Raji (cell line): ENCODE results near the gene CORO1C.

ENCODE experiments used
- POLR2A ChIP-seq: IDR thresholded peaks from 2 replicates; pipeline ENCODE4 v1.6.1; 2011; ENCODE audit warnings: low read depth, low read length, control low read depth; ENCODE audit not compliant: insufficient read depth

CORO1C gene

GRCh38 chr12:108633081-108633533, 98.2 kb downstream of the CORO1C start:
- TF ChIP-seq POLR2A = no peak

GRCh38 chr12:108630481-108631207, 100.7 kb downstream of the CORO1C start:
- no peak for TF ChIP-seq POLR2A

- no peak for TF ChIP-seq POLR2A
Observed at GRCh38 chr12:108629824-108630476, 101.4 kb downstream of the CORO1C start.

GRCh38 chr12:108629151-108629550, 102.2 kb downstream of the CORO1C start:
- TF ChIP-seq POLR2A = no peak

- no peak for TF ChIP-seq POLR2A
Observed at GRCh38 chr12:108627134-108627920, 104.0 kb downstream of the CORO1C start.

GRCh38 chr12:108625228-108625627, 106.1 kb downstream of the CORO1C start:
- no peak for TF ChIP-seq POLR2A

- no peak for TF ChIP-seq POLR2A
Observed at GRCh38 chr12:108623577-108623976, 107.7 kb downstream of the CORO1C start.

GRCh38 chr12:108622921-108623514, 108.3 kb downstream of the CORO1C start:
- TF ChIP-seq POLR2A = no peak

GRCh38 chr12:108622421-108622820, 108.9 kb downstream of the CORO1C start:
- no peak for TF ChIP-seq POLR2A

- TF ChIP-seq POLR2A = no peak
Observed at GRCh38 chr12:108621161-108621560, 110.2 kb downstream of the CORO1C start.

- TF ChIP-seq POLR2A = no peak
Observed at GRCh38 chr12:108620236-108620879, 111.0 kb downstream of the CORO1C start.

GRCh38 chr12:108619369-108620160, 111.8 kb downstream of the CORO1C start:
- TF ChIP-seq POLR2A = no peak

GRCh38 chr12:108618079-108618952, 113.0 kb downstream of the CORO1C start:
- TF ChIP-seq POLR2A = no peak
